Hepatocyte (in vitro differentiated cells): Measurements from ENCODE around the gene ANKRD1. TPM values are rescaled to one million over a fixed set of nuclear protein-coding genes. Genes with fewer than 3 reads are reported as not detected.

Experiments
- DNase-seq: peaks from one replicate; pipeline ENCODE4 v3.0.0-alpha.2; 2016; ENCODE audit warnings: low spot score
- H2AFZ ChIP-seq: fragments of 200-600 bp; sonication (generic); 2 replicates; pipeline ENCODE4 v1.6.0; 2016; ENCODE audit warnings: antibody characterized with exemption, mild to moderate bottlenecking
- H3K27ac ChIP-seq: fragments of 200-600 bp; sonication (generic); 2 replicates; pipeline ENCODE4 v1.5.1; 2016; ENCODE audit warnings: mild to moderate bottlenecking
- H3K27me3 ChIP-seq: fragments of 200-600 bp; sonication (generic); 2 replicates; pipeline ENCODE4 v1.6.1; 2016
- H3K36me3 ChIP-seq: fragments of 200-600 bp; sonication (generic); replicated peaks from 2 replicates; pipeline ENCODE4 v1.5.1; 2016; ENCODE audit warnings: low read depth; ENCODE audit not compliant: insufficient read depth
- H3K4me1 ChIP-seq: fragments of 200-600 bp; sonication (generic); 2 replicates; pipeline ENCODE4 v1.5.1; 2016; ENCODE audit warnings: mild to moderate bottlenecking, moderate library complexity; ENCODE audit not compliant: insufficient read depth
- H3K4me2 ChIP-seq: fragments of 200-600 bp; sonication (generic); 2 replicates; pipeline ENCODE4 v1.6.0; 2016
- H3K4me3 ChIP-seq: fragments of 200-600 bp; sonication (generic); 2 replicates; pipeline ENCODE4 v1.5.1; 2016; ENCODE audit warnings: mild to moderate bottlenecking
- H3K79me2 ChIP-seq: fragments of 200-600 bp; sonication (generic); 2 replicates; pipeline ENCODE4 v1.6.0; 2017; ENCODE audit warnings: mild to moderate bottlenecking
- H3K9me2 ChIP-seq: fragments of 200-600 bp; sonication (generic); replicated peaks from 2 replicates; pipeline ENCODE4 v1.6.0; 2017; ENCODE audit warnings: mild to moderate bottlenecking; ENCODE audit not compliant: insufficient read depth
- H3K9me3 ChIP-seq: fragments of 200-600 bp; sonication (generic); 2 replicates; pipeline ENCODE4 v1.5.1; 2016; ENCODE audit warnings: low read depth, mild to moderate bottlenecking
- H4K20me1 ChIP-seq: fragments of 200-600 bp; sonication (generic); 2 replicates; pipeline ENCODE4 v1.6.0; 2016; ENCODE audit warnings: mild to moderate bottlenecking; ENCODE audit not compliant: insufficient read depth, poor library complexity, severe bottlenecking
- EZH2 ChIP-seq: fragments of 200-600 bp; sonication (generic); IDR thresholded peaks from 2 replicates; pipeline ENCODE4 v1.6.1; 2016; ENCODE audit warnings: antibody characterized with exemption, mild to moderate bottlenecking, borderline replicate concordance
- EZH2phosphoT487 ChIP-seq: fragments of 200-600 bp; sonication (generic); IDR thresholded peaks from one replicate; pipeline ENCODE4 v1.6.1; 2018; ENCODE audit warnings: antibody characterized with exemption, mild to moderate bottlenecking, low read depth, moderate library complexity; ENCODE audit not compliant: unreplicated experiment, severe bottlenecking
- WGBS: methylation state at CpG from one replicate; pipeline ENCODE4 v1.1.6; 2016; ENCODE audit warnings: low lambda C conversion rate; ENCODE audit errors: missing lambda C conversion rate; 5-methylcytosine and 5-hydroxymethylcytosine counted together
- polyA plus RNA-seq: library from polyadenylated mRNA; unstranded; fragments of >200 nt; fragmentation: Nextera tagmentation; extraction: Ambion mirVana; gene quantifications from 2 replicates; pipeline ENCODE4 v1.2.1, GENCODE V29; 2016
- small RNA-seq: library from RNA; depleted of rRNA; stranded (forward); fragments of <200 nt; gene quantifications from one replicate; pipeline ENCODE3, GENCODE V24; 2014
- total RNA-seq: library from RNA; depleted of rRNA; stranded (reverse); fragments of >200 nt; gene quantifications from 2 replicates; pipeline ENCODE4 v1.2.3, GENCODE V29; 2014
- TF ChIP-seq, protein P1 (sequence below): fragments of 200-600 bp; sonication (generic); IDR thresholded peaks from 2 replicates; pipeline ENCODE4 v1.5.1; 2016; ENCODE audit warnings: antibody characterized with exemption, mild to moderate bottlenecking; ENCODE audit not compliant: poor library complexity

Gene ANKRD1
- total and polyA plus RNA-seq, 2 experiments from 2014 or later, result 43.4 to 105 TPM

DNA sequence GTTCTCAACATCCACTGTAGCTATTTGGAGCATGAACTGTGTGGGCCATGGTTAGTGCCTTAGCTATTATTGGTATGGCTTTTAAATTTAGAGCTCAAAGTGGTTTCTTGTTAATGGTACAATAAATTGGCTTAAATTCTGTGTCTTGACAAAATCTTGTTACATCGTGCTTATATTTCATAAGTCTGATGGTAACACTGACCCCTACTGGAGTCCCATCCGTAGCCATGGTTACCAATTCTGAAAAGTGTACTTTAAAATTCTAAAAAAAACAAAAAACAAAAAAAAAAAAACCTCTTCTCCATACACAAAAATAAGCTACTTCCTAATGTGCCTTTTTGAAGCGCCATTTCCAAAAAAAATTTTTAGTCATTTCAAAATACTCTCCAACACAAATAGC lies 55.5 kb downstream of the ANKRD1 start:
- WGBS, result 52% methylated on average over 3 of the region's 3 CpGs
- Histone ChIP-seq H4K20me1 (no peaks in the 10 kb centered on the region), H3K27me3 (peaks cover 19% of the 10 kb centered on the region), H3K36me3 (no peaks in the 10 kb centered on the region), H3K79me2 (no peaks in the 10 kb centered on the region), H3K9me3 (no peaks in the 10 kb centered on the region), H2AFZ (no peak overlapping the region), H3K4me3 (no peak overlapping the region), H3K9me2 (no peaks in the 10 kb centered on the region), H3K4me1 (no peaks in the 10 kb centered on the region), H3K4me2 (no peak overlapping the region), H3K27ac (no peak overlapping the region)
- peak; percentile 21 for DNase-seq
- TF ChIP-seq EZH2 (no peak), EZH2phosphoT487 (no peak)
- TF ChIP-seq, protein P1, sequence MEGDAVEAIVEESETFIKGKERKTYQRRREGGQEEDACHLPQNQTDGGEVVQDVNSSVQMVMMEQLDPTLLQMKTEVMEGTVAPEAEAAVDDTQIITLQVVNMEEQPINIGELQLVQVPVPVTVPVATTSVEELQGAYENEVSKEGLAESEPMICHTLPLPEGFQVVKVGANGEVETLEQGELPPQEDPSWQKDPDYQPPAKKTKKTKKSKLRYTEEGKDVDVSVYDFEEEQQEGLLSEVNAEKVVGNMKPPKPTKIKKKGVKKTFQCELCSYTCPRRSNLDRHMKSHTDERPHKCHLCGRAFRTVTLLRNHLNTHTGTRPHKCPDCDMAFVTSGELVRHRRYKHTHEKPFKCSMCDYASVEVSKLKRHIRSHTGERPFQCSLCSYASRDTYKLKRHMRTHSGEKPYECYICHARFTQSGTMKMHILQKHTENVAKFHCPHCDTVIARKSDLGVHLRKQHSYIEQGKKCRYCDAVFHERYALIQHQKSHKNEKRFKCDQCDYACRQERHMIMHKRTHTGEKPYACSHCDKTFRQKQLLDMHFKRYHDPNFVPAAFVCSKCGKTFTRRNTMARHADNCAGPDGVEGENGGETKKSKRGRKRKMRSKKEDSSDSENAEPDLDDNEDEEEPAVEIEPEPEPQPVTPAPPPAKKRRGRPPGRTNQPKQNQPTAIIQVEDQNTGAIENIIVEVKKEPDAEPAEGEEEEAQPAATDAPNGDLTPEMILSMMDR, result peak; percentile 45

DNA sequence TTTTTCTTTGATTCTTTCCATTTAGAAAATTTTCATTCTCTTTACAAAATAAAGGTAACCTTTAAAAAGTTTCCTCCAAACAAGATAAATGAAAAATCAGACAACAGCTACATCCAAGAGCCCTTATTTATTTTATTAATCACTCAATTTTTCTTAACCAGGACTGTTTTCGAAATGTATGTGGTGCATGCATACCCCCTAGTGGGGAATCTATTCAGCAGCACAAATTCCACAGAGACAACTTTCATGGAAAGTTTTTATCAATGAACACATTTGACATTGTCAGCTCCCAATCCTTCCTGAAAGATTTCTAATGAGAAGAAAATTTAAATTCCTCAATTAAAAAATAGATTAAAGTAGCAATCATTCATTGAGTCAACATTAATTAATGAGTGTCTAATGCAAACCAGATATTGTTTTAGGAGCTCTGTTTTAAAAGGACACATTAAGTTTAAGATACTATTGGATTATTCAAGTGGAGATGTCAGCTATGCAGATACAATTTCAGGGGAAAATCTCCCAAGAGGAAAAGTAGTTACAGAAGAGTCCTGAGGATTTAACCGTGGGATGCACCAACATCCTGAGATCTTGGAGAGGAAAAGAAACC lies 57.9 kb downstream of the ANKRD1 start:
- Histone ChIP-seq H3K27ac (no peak overlapping the region), H2AFZ (no peak overlapping the region), H3K36me3 (no peaks in the 10 kb centered on the region), H3K9me3 (no peaks in the 10 kb centered on the region), H3K27me3 (peaks cover 40% of the 10 kb centered on the region), H3K4me3 (no peak overlapping the region), H3K9me2 (no peaks in the 10 kb centered on the region), H3K4me2 (no peak overlapping the region), H3K79me2 (no peaks in the 10 kb centered on the region), H4K20me1 (no peaks in the 10 kb centered on the region), H3K4me1 (no peaks in the 10 kb centered on the region)
- WGBS, result 52% methylated on average over 2 of the region's 2 CpGs
- peak; percentile 45 for DNase-seq
- TF ChIP-seq EZH2, result no peak
- no peak for TF ChIP-seq EZH2phosphoT487
- TF ChIP-seq, protein P1, result peak; percentile 83

Small RNA genes lying within 50 kb of the gene (small RNA-seq; reads per million reads assigned to genes)
- gene RF00019, result not detected
- gene RNU6-740P, result not detected

Other genes with a start within 250 kb of the ANKRD1 start
- gene HTR7, start 63.0 kb downstream of the ANKRD1 start, total RNA-seq, result 1.6 and 1.8 TPM in 2 replicates
- 0.23 and 1.4 TPM in 2 replicates for gene HTR7, start 63.0 kb downstream of the ANKRD1 start, polyA plus RNA-seq
- 33.1 and 33.4 TPM in 2 replicates for gene RPP30, start 49.1 kb downstream of the ANKRD1 start, total RNA-seq
- 28.4 and 38.6 TPM in 2 replicates for gene RPP30, start 49.1 kb downstream of the ANKRD1 start, polyA plus RNA-seq